GM08714 (cell line): ENCODE data around the gene SNORC.
A peak's percentile ranks its signal among the peaks of the same experiment; 100 is the strongest.
"Not testable (repeated sequence)": the region's sequence is repeated elsewhere in the genome, so short reads cannot be mapped to it uniquely, and the experiment has no call there.

Experiments
- H3K4me3 ChIP-seq: fragments of 200-500 bp; sonication (Bioruptor generic); 2 replicates; pipeline ENCODE4 v1.5.1; 2014; ENCODE audit warnings: mild to moderate bottlenecking, low read length, inconsistent platforms
- ZNF274 ChIP-seq: IDR thresholded peaks from 2 replicates; pipeline ENCODE4 v1.6.1; 2012; ENCODE audit warnings: mild to moderate bottlenecking, low read depth, low read length

The SNORC gene

GRCh38 chr2:232870018-232870765 lies at the start of gene SNORC:
TSS of gene SNORC (plus strand) at chr2:232870264. CDS start at chr2:232870342, 78 bp downstream.
- H3K4me3 ChIP-seq, result no peak within 1 kb of the TSS
- TF ChIP-seq ZNF274, result no peak

DNA sequence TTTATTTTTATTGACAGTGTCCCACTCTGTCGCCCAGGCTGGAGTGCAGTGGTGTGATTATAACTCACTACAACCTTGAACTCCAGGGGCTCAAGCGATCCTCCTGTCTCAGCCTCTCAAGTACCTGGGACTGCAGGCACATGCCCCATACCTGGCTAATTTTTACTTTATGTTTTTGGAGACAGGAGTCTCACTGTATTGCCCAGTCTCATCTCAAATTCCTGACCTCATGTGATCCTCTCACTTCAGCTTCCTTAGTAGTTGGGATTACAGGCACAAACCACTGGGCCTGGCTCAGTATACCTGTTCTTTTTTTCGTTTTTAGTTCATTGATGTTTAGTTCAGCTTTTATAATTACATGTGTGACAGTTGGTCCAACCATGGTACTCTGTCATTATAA lies 40.1 kb upstream of the SNORC start:
- H3K4me3 ChIP-seq, result no peak overlapping the region
- no peak for TF ChIP-seq ZNF274

DNA sequence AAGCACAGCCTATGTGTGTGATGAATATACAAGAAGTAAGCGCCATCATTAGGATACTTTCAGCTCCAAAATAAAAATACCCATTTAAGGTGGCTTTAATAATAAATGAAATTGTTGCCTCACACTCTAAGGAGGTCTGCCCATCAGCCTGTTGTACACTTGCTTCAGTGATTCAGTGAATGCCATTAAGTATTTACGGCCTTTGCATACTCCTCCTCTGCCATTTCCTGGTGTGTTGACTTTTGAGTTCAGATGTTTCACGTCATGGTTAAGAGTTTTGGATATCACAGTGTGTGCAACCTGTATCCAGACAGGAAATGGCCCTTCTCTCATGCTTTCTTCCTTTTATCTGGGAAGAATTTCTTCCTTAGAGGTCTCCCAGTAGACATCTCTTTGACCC lies 38.6 kb upstream of the SNORC start:
- H3K4me3 ChIP-seq, result no peak overlapping the region
- no peak for TF ChIP-seq ZNF274

GRCh38 chr2:232833830-232834229 lies 36.2 kb upstream of the SNORC start:
- TF ChIP-seq ZNF274, result no peak
- no peak overlapping the region for H3K4me3 ChIP-seq

GRCh38 chr2:232835687-232836208 lies 34.3 kb upstream of the SNORC start:
- no peak for TF ChIP-seq ZNF274
- H3K4me3 ChIP-seq, result no peak overlapping the region

- no peak overlapping the region for H3K4me3 ChIP-seq
- TF ChIP-seq ZNF274, result no peak
Observed at GRCh38 chr2:232836934-232837333, 33.1 kb upstream of the SNORC start.

DNA sequence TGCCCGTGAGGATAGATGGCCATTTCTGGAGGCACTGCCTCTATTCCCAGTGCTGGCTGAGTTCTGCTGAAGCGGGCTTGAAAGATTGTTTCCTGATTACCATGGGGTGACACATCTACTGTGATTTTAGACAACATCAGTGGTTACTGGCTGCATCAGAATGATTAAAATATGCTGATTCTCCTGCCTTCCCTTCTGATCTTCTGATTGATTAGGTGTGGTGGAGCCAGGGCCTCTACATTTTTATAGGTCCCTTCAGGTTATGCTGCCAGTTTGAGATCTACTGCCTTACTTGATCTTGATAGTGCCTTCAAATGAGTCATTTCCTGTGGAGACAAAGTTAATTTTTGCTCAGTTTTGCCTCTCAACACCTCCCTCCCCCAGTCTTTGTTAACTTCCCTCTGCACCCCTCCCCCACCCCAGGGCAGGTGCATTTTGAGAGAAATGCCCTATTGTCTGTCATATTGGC lies 31.6 kb upstream of the SNORC start:
- TF ChIP-seq ZNF274, result no peak
- H3K4me3 ChIP-seq, result peak overlapping the region; percentile 62; the same call in 1 of the 2 replicates

- H3K4me3 ChIP-seq, result no peak overlapping the region
- TF ChIP-seq ZNF274, result no peak
Observed at GRCh38 chr2:232839411-232840079, 30.5 kb upstream of the SNORC start.

DNA sequence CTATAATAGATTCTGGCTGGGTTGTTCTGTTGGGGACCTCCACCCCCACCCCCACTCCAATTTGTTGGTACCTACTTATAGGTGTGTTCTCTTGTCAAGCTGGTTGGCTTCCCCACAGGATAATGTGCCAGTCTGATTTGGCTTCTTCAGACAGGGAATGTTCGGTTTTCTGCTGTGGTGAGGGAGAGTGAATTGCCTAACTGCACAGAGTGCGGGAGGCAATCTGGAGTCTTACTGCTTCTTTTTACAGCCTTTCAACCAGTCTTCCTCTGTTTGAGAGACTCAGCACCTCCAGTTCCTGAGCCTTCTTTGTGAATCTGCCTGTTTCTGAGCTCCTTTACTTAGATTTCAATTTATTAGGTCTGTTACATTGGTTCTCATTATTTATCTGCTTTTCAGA lies 27.4 kb upstream of the SNORC start:
- no peak overlapping the region for H3K4me3 ChIP-seq
- no peak for TF ChIP-seq ZNF274

GRCh38 chr2:232843834-232844233 lies 26.2 kb upstream of the SNORC start:
- TF ChIP-seq ZNF274, result no peak
- H3K4me3 ChIP-seq, result no peak overlapping the region

GRCh38 chr2:232846055-232846454 lies 24.0 kb upstream of the SNORC start:
- no peak for TF ChIP-seq ZNF274
- no peak overlapping the region for H3K4me3 ChIP-seq

- TF ChIP-seq ZNF274, result no peak
- no peak overlapping the region for H3K4me3 ChIP-seq
Observed at GRCh38 chr2:232850039-232850438, 20.0 kb upstream of the SNORC start.

GRCh38 chr2:232852081-232852480 lies 18.0 kb upstream of the SNORC start:
- H3K4me3 ChIP-seq, result not testable (repeated sequence)

- no peak for TF ChIP-seq ZNF274
Observed at GRCh38 chr2:232852676-232853075, 17.4 kb upstream of the SNORC start.

DNA sequence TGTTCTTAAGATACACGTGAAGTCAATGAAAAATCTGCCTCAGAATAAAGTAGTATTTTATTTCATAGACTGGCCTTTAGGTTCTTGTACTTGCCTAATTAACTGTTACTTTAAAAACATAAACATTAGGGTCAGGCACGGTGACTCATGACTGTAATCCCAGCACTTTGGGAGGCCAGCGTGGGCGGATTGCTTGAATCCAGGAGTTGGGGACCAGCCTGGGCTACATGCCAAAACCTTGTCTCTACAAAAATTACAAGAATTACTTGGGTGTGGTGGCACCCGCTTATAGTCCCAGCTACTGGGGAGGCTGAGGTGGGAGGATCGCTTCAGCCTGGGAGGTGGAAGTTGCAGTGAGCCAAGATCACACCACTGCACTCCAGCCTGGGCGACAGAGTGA lies 16.0 kb upstream of the SNORC start:
- H3K4me3 ChIP-seq, result no peak overlapping the region
- TF ChIP-seq ZNF274, result no peak

More at GRCh38 chr2:232852676-232853075, 17.4 kb upstream of the SNORC start:
- no peak overlapping the region for H3K4me3 ChIP-seq
